T-helper 1 cell (primary cell): ENCODE results near the gene PFKL.

Experiments used
- DNase-seq, 5 donors: peaks; one replicate each; pipeline ENCODE4 v3.0.0-alpha.2; 2012 to 2020
- total RNA-seq, 4 donors: gene quantifications; one replicate each; lab custom pipeline; 2026; lab: John Stamatoyannopoulos, UW

The PFKL gene
- 144 to 218 (median 162) reads per million in 4 donors for total RNA-seq

DNA sequence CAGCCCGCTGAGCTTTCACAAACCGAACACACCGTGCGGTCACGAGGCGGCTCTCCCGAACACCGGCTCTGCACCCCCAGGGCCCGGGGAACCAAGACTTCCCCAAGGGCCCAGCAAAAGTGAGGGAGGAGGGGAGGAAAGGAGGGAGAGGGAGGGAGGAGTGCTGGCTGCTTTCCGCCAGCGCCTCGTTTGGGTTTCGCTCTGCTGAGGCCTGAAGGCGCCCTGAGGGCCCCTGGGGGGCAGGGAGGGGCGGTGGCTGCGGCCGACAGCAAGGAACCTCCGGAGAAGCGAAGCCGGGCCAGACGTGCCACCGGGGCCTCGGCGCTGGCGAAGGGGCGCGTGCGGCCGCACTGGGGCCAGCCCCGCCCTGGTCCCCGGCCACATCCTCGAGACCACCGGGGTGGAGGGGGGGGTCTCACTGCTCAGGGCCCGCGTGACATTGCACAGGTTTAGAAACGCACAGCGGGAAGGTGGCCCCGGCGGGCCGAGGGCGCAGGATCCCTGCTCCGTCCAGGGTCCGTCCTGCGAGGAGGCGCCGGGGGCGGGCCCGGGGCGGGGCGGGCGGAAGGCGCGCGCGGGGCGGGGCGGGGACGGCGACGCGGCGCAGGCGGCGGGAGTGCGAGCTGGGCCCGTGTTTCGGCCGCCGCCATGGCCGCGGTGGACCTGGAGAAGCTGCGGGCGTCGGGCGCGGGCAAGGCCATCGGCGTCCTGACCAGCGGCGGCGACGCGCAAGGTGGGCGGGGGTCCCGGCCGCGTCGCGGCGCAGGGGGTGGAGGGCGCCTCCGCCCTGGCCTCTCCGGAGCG is at the start of gene PFKL:
PFKL (plus strand) TSS at position 596 of the 804 bp plus-strand sequence; CDS start at position 649, 53 bp downstream.
- DNase-seq, result peak in 4 of 5 donors; percentile 37 to 75 (median 50)

DNA sequence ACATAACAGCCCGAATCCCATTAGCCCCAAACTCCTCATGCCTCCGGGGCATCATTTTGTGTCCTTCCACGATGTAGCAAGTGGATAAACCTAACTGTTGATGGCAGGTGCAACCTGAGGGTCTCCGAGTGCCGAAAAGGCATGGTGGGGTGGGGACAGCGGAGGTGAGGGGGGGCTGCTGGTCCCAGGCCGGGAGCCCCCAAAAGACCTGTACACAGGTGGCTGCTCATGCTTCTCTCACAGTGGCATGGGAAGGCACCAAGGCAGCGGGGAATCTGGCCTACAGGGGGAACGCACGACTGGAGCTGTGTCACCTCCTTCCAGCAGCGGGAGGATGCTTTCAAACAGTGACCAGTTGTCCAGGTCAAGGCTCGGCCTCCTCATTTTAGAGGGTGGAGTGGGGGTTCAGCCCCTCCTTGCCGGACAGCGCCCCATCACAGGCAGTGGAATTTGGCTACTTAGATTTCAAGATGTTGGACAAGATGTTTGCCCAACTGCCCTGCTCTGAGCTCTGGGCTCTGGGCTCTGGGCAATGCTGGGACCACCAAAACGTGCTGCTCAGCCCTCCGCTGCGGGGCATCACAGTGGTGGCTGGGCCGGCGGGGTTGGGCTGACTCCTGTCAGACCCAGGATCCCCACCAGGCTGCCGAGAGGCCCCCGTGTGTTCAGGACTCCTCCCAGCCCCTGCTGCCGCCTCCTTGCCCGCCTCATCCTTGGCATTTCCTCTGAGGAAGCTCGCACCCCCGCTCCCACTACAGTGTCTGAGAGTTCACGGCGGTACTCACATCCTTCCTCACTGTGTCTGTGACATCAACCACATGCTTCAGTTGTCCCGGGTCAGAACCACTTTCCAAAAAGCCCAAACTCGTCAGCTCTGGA is 45.8 kb upstream of the PFKL start:
- no peak for DNase-seq

DNA sequence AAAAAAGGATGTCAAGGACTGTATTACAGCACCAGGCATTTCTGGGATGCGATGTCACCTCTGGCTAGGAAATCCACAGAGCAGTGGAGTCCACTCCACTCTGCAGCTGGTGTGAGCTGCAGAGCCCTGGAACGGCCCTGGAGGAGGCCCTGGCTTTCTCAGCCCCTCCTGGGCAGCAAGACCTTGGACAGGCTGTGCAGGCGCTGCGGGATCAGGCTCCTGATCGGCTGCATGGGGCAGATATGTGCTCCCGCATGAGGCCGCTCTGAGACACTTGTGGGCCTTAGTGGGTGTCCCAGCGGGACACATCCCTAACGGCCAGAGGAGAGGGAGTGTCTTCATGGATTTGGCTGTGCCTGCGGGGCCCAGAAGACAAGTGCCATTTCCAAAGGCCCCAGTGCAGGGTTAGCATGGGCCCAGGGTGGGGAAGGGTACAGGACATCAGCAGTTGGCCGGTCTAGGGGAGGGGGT is 44.3 kb upstream of the PFKL start:
- no peak for DNase-seq

DNA sequence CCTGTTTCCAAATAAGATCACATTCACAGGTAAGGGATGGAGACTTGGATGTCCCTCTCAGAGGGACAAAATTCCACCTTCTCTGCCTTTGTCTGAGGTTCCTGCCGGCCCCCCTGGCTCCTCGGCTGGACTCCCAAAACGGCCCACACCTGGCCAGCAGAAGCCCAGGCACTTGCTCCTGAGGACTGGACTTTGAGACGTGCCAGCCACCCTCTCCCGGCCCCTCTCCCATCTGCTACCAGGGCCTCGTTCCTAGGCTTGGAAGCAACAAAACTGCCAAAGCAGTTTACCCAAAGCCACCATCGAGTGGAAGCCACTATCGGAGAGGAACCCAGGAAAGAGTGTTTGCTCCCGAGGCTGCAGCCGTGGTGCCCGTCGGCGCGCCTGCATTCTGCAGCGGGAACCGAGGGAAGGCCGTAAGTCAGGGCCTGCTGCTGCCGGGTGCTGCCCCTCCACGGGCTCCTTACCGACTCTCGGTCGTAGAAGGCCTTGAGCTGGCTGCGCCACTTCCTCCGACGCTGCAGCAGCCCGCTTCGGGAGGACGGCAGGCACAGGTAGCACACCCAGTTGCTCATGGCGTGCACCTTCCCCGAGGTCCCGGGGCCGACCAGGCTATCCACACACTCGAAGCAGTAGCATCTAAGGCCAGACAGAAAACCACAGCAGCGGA is 41.7 kb upstream of the PFKL start:
- DNase-seq, result no peak

DNA sequence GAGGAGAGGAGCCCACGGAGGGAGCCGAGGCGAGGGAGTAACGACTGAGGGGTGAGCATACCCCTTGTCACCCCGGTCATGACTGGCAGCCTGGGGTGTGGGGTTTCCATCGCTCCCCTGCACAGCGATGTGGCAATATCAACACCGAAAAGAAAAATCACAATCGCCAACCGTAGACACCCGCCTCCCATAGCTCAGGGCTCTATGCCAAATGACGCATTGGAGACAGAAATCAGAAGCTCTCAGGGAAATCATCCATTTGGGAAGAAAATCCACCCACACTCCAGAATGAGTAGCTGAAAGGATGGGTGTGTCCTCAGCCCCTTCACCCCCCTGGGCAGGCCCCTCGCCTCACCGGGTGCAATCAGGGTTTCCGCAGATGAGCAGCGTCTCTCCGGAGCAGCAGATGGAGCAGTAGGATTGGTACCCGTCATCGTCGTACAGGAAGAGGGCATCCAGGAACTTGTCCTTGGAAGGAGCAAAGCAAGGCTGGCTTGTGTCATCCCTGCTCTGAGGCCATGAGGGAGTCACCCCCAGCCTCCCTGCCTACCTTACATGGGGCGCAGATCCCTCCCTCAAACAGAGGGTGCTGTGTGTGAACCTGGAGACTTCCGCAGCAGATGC is 40.7 kb upstream of the PFKL start:
- no peak for DNase-seq

DNA sequence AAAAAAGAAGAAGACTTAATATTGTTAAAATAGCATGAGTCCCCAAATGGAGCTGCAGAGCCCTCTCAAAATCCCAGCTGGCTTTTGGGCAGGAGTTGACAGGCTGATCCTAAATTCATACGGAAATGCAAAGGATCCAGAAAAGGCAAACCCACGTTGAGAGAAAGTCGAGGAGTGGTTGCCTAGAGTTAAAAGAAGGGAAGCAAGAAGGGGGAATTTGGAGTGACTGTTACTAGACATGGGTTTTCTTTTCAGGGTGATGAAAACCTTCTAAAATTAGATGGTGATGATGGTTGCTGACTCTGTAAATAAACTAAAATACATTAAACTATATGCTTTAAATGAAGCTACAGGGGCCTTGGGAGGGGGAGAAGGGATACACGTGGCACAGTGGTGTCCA is 39.8 kb upstream of the PFKL start:
- DNase-seq, result no peak

DNA sequence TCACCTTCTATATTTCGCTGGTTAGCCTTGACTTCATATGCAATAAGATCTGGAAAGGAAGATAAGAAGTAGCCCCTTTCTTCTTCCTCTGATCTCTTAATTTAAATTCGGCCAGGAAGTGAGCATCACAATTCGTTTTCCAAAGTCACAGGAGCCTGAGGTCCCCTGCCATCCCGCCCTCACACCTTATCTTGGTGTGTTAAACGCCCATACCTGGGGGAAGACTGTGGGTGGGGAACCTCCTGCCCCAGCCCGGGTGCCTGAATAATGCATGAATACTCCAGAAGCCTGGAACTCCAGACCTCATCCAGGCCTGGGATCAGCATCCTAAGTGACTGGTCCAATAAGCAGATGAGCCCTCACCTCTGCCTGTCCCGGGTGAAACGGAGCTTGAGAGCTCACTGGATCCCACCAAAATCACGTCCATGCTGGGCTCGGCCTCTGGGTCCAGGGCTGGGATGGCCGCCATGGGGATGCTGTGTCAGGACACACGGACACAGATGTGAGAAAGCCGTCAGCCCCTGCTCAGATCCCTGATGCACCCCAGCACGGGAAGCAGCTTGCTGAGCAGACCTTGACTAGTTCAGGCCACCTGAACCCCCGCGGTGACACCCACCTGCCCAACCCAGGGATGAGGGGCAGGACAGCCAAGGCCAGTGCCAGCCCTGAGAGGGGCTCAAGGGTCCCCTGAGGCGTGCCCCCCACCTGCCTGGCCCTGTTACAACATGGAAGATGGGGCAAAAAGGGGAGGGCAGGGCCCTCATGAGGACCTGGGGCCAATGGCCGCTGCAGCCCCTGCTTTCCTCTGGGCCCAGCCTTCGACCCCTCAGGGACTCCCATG is 38.8 kb upstream of the PFKL start:
- DNase-seq, result no peak

DNA sequence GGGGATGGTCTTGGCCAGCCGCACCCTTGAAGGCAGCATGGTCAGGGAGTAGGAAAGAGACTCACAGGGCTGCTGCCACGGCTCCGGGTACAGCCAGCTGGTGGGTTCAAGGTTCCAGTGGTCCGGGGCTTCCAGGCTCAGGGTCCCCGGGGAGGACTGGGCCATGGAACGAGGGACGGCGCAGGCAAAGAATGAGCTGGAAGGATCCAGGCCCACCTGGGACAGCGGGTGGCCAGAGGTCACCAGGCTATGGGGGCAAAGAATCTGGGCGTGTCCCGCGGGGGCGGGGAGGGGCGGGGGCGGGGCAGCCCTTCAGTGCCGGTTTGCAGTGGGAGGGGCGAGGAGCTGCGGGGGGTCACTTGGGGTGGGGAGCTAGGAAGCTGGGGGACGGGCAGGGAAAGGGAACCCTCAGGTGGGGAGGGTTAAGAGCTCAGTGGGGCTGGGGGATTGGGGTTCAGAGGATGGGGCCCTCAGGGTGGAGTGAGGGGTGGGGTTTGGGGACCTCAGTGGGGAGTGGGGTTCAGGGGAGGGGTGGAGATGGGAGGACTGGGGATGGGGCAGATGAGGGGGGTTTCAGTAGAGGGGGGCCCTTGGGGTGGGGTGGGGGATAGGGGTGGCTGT is 38.1 kb upstream of the PFKL start, which contains the start of gene DNMT3L:
DNMT3L (minus strand) TSS at position 223 of the 621 bp plus-strand sequence. CDS start 638 bp downstream, outside the sequence.
- no peak for DNase-seq

DNA sequence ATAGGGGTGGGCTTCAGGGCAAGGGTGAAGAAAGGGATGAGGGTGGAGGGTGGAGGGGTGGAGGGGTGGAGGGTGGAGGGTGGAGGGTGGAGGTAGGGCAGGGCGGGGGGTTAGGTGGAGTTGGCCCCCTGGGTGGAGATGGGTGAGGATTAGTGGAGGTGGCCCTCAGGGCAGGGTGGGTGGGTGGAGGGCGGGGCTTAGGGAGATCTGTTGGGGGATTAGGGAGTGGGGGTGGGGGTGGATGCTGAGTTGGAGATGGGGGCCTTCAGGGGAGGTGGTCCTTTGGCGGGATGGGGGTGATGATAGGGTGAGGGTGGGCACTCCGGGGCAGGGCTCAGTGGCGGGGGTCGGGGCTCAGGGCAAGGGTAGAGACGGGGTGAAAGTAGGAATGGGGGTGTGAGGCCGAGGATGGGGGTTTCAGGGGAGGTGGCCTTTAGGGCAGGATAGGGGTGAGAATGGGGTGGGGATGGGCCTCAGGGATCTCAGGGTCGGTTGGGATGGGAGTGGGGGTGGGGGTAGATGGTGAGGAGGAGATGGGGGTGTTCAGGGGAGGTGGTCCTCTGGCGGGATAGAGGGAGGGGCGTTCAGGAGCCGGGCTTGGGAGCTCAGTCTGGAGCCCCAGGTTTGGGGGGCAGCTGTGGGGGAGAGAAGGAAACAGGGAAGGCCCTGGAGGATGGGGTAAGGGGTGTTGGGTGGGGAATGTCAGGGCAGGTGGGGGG is 37.4 kb upstream of the PFKL start:
- no peak for DNase-seq

DNA sequence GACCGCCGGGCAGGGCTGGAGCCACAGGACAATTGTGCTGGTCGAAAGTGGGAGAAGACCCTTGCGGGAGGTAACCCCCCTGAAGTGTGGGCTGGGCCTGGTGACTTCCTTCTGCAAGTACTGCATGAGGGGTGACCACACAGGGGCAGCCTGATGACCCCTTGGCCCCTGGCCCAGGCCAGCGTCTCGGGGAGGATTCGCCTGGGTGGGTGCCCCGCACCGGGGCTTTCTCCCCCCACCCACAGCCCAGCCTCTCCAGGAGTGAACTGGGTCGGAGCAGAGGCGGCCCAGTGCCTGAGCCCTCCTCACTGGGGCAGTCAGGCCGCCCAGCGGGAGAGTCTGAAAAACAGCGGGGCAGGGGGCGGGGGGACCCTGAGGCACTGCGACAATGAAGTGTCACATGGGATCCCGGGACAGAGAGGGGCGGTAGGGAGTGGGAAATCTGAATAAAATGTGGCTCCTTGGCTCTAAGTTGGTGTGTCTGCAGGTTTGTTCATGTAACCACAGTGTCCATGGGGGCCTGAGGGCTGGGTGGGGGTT is 36.6 kb upstream of the PFKL start:
- DNase-seq, result no peak

DNA sequence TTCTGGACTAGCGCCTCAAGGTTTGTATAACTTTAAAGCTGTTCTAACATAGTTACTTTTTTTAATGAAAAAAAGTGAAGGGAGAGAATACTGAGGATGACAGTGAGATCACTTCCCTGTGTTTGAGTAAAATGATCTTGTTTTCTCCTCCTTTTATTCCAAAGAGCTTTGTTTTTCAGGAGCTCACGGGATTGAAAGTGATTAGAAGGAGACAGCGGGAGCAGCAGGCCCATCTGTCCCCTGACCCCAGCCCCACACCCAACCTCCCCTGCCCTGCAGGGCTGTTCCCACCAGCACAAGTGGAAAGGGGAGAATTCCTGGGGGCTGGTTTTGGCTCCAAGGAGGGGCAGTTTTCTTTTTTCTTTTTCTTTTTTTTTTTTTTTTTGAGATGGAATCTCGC is 36.1 kb upstream of the PFKL start:
- no peak for DNase-seq

DNA sequence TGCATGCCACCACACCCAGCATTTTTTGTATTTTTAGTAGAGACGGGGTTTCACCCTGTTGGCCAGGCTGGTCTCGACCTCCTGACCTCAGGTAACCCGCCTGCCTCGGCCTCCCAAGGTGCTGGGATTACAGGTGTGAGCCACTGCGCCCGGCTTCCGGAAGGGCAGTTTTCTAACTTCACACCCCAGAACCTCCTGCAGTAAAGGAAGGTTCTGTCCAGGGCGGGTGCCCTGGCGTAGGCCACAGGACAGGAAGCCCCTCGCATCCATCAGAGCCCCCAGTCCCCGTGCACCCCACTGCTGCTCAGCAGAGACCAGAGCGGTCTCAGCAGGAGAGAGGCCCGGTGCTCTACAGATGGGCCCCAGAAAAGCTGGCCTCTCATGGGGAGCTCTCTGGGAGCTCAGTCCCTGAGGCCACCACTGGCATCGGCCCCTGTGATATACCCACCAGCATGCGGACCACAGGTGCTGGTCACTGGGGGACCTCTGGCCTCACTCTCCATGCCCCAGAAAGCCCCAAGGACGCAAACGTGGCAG is 34.1 kb upstream of the PFKL start:
- no peak for DNase-seq

DNA sequence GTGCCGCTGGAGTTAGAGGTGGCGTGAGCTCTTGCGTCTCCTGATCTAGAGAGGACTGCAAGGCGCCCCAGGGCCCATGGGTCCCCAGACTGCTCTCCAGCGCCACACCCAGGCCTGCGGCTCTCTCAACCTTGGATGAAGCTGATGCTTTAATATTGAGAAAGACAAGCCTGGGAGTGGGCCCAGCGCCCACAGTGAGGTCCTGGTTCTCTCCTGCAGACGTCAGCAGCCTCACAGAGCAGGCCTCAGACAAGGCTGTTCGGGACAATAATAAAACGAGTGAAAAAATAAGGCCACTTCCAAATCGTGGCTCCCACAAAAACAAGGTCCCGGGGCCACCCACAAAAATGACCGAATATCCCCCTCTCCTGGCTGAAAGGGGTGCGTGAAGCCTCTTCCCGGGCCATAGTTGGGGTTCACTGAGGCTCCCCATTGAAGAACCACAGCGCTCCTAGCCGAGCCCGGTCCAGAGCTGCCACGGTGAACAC is 32.2 kb upstream of the PFKL start:
- DNase-seq, result peak in 1 of 5 donors; percentile 15

DNA sequence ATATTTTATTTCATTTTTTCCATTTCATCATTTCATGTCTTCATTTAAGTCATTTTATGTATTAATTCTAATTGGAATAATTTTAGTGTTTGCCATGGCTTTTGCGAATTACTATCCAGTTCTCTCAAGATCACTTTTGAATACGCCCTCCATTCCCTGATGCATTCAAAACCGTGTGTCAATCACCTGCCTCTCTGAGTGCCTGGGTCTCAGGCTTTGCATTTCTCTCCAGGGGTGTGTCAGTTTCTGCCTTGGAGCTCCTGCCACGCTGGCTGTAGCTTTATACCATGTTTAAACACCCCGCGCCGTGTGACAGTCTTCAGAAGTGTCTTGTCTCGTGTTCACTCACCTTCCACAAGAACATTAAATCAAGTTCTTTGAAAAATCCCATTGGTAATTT is 30.8 kb upstream of the PFKL start:
- no peak for DNase-seq

DNA sequence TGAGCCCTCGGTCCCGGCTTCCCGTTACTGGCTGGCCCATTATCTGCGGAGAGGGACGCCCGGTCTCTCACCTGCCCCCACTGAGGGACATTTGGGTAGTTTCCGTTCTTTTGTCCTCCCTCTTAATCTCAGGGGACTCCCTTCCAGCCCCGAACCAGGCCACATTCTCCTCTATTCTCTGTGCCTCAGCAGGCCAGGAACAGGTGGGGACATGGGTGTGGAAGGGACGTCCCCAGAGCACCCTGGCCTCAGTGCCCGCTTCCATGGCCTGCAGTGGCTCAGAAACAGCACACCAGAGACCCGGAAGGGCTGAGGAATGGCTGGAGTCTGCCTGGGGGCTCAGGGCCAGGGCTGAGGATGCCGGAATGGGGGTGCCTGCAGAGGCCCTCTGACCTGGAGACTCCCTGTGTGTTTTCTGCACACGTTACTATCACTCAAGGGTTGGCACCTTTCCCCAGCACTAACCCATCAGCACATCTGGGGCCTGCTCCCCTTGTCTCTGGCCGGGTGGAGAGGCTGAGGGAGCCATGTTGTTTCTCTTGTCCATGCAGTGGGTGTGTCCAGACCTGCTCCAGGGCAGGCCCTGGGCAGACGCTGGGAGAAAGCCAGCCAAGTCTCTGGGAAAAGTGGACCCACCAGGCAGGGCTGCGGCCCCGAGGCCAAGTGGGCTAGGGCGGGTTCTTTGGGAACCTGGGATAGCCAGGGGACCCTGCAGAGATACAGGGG is 28.1 kb upstream of the PFKL start:
- no peak for DNase-seq

DNA sequence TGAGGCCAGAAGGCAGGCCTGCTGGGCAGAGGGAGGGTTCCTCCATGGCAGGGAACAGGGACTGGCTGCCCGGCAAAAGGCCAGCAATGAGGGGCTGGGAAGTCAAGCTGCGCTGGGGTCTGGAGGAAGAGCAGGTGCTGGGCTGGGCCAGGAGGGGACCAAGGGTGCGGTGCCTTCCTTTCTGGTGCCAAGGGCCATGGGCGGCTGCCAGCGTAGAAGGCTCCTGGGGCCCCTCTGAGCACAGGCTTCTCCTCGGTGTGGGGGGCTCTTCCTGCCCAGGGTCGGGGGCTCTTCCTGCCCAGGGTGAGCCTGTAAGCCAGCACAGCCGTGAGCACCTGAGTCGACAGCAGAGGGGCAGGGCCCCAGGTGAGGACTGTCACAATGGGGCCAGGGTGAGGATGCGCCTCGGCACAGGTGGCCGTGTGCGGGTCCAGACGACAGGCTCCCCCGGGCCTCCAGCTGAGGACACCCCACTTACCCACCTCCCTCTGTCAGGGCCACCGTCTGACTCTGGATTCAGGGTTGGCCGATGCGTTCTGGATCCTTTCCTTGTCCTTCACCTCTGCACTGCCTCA is 27.5 kb upstream of the PFKL start:
- DNase-seq, result no peak

DNA sequence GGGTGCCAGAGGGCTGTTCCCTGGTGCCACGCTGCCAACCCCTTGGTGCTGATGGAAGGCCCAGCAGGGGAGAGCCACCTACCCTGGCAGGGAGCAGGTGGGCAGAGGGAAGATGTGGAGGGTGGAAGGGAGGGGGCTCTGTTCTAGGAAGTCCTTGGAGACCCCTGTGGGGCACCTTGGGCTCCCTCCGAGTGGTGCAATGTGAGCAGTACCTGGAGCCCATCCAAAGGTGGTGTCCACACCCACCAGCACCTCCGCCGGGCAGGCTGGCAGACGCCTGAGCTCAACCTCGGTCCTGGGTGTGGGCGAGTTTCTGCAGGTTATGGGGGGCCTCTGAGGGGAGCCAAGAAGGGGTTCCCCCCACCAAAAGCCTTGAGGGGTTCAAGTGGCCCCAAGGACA is 26.8 kb upstream of the PFKL start:
- DNase-seq, result no peak

DNA sequence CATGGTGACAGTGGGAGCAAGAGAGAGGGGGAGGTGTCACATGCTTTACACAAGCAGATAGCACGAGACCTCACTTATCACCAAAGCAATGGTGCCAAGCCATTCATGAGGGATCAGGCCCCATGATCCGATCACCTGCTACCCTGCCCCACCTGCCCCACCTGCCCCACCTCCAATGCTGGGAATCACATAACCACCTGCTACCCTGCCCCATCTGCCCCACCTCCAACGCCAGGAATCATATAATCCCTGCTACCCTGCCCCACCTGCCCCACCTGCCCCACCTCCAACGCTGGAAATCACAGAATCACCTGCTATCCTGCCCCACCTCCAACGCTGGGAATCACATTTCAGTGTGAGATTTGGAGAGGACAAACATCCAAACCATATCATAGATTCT is 24.8 kb upstream of the PFKL start:
- DNase-seq, result no peak
